ENCODE data around the gene LRRC14B.

DNA sequence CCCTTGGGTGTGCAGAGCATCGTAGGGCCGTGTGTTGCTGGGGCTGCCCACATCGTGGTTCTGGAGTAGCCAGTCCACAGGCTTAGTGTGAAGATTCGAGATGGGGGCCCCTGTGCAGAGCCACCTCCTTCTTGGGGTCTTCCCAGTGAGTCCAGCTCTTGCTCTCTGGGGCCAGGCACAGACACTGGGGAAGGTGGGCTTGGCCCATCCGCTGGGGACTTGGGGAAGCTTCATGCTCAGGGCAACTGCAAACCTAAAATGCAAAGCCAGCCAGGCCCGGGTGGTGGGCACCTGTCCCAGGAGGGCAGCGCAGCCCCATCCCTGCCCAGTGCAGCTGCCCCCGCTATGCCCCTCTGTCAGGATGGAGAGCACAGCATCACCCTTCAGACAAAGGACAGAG lies 46.4 kb upstream of the LRRC14B start:
- TF ChIP-seq, protein P1, sequence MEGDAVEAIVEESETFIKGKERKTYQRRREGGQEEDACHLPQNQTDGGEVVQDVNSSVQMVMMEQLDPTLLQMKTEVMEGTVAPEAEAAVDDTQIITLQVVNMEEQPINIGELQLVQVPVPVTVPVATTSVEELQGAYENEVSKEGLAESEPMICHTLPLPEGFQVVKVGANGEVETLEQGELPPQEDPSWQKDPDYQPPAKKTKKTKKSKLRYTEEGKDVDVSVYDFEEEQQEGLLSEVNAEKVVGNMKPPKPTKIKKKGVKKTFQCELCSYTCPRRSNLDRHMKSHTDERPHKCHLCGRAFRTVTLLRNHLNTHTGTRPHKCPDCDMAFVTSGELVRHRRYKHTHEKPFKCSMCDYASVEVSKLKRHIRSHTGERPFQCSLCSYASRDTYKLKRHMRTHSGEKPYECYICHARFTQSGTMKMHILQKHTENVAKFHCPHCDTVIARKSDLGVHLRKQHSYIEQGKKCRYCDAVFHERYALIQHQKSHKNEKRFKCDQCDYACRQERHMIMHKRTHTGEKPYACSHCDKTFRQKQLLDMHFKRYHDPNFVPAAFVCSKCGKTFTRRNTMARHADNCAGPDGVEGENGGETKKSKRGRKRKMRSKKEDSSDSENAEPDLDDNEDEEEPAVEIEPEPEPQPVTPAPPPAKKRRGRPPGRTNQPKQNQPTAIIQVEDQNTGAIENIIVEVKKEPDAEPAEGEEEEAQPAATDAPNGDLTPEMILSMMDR (IDR thresholded peaks at IDR 0.05; ENCODE audit: low read depth, low read length, poor library complexity, severe bottlenecking): no peak
- no peak for TF ChIP-seq EZH2phosphoT487 (IDR thresholded peaks at IDR 0.05; ENCODE audit: borderline replicate concordance, low read length)

All from DOHH2 (cell line).